Vagina (tissue), 2 donors: ENCODE results near the gene GRAMD2B. TPM values are rescaled to one million over a fixed set of nuclear protein-coding genes. Genes with fewer than 3 reads are reported as not detected.

ENCODE experiments used
- DNase-seq, 2 donors: peaks; one replicate each; pipeline ENCODE4 v3.0.0-alpha.2; 2017; ENCODE audit errors: extremely low spot score in 2 of 2
- H3K27ac ChIP-seq: fragments of 200-600 bp; sonication (generic); one replicate; pipeline ENCODE4 v1.5.1; 2019
- H3K27me3 ChIP-seq: fragments of 200-600 bp; sonication (generic); one replicate; pipeline ENCODE4 v1.5.1; 2019
- H3K36me3 ChIP-seq, 2 donors: fragments of 200-600 bp; sonication (generic); one replicate each; pipeline ENCODE4 v1.5.1; 2017 to 2019
- H3K4me1 ChIP-seq: fragments of 200-600 bp; sonication (generic); one replicate; pipeline ENCODE4 v1.5.1; 2019
- H3K4me3 ChIP-seq, 2 donors: fragments of 200-600 bp; sonication (generic); 1 replicate in 1 of 2; 2 replicates in 1 of 2; pipeline ENCODE4 v1.5.1; 2016 to 2019
- H3K9me3 ChIP-seq: fragments of 200-600 bp; sonication (generic); one replicate; pipeline ENCODE4 v1.5.1; 2019
- CTCF ChIP-seq, 3 experiments: fragments of 450-650 bp in 2 of 3; fragments of 200-600 bp in 1 of 3; sonication (generic) in 1 of 3; IDR thresholded peaks; one replicate each; pipeline ENCODE4 v1.5.1; 2017 to 2019; ENCODE audit warnings: antibody characterized with exemption in 3 of 3, mild to moderate bottlenecking in 2 of 3, moderate library complexity in 2 of 3
- POLR2A ChIP-seq, 2 donors: fragments of 450-650 bp; IDR thresholded peaks; one replicate each; pipeline ENCODE4 v1.6.1; 2017; ENCODE audit warnings: antibody characterized with exemption in 2 of 2, mild to moderate bottlenecking in 2 of 2, moderate library complexity in 2 of 2
- POLR2AphosphoS5 ChIP-seq, 2 donors: sonication (generic); formaldehyde crosslinking; IDR thresholded peaks; one replicate each; pipeline ENCODE4 v1.9.0; 2017; ENCODE audit warnings: antibody characterized with exemption in 2 of 2, mild to moderate bottlenecking in 2 of 2, low read depth in 1 of 2; ENCODE audit not compliant: insufficient read depth in 1 of 2
- intact Hi-C: fragments of 100-400 bp; cut with DNase I; formaldehyde crosslinking; loops from one replicate; pipeline ENCODE4 v1.15.1; 2023
- total RNA-seq: library from RNA; depleted of rRNA; stranded (reverse); fragments of >200 nt; gene quantifications from one replicate; pipeline ENCODE4 v1.2.3, GENCODE V29; 2016

GRAMD2B gene
- total RNA-seq, 1 donor from 2014 or later: 76.9 TPM

GRCh38 chr5:126538579-126538978 lies 115.4 kb downstream of the GRAMD2B start:
- no peaks in the 10 kb centered on the region for H3K27me3 ChIP-seq
- peak in 1 of 2 donors; percentile 25 for DNase-seq
- intact Hi-C loops: loop anchor here (5.0 kb wide), 1 partner anchor 181 kb away; no protein-coding TSS in a partner anchor
- no peak for TF ChIP-seq CTCF (IDR thresholded peaks at IDR 0.05)
- TF ChIP-seq POLR2A (IDR thresholded peaks at IDR 0.05): no peak
- TF ChIP-seq POLR2AphosphoS5 (IDR thresholded peaks at IDR 0.05; ENCODE audit: insufficient read depth in 1 of 2, low read depth in 1 of 2): no peak
- no peaks in the 10 kb centered on the region for H3K36me3 ChIP-seq
- peak overlapping the region; percentile 45 for H3K27ac ChIP-seq
- H3K4me3 ChIP-seq: no peak overlapping the region
- peaks cover 8% of the 10 kb centered on the region for H3K4me1 ChIP-seq
- no peaks in the 10 kb centered on the region for H3K9me3 ChIP-seq

GRCh38 chr5:126540631-126541030 lies 117.4 kb downstream of the GRAMD2B start:
- intact Hi-C loops: no loop called here
- H3K4me3 ChIP-seq: no peak overlapping the region
- no peak overlapping the region for H3K27ac ChIP-seq
- TF ChIP-seq POLR2A (IDR thresholded peaks at IDR 0.05): no peak
- no peak for TF ChIP-seq CTCF (IDR thresholded peaks at IDR 0.05)
- no peak for TF ChIP-seq POLR2AphosphoS5 (IDR thresholded peaks at IDR 0.05; ENCODE audit: insufficient read depth in 1 of 2, low read depth in 1 of 2)
- no peaks in the 10 kb centered on the region for H3K9me3 ChIP-seq
- H3K27me3 ChIP-seq: no peaks in the 10 kb centered on the region
- DNase-seq: peak in 1 of 2 donors; percentile 47
- peaks cover 8% of the 10 kb centered on the region for H3K4me1 ChIP-seq
- peaks cover 0 to 15% of the 10 kb centered on the region in 2 donors for H3K36me3 ChIP-seq

GRCh38 chr5:126542441-126542840 lies 119.2 kb downstream of the GRAMD2B start:
- Histone ChIP-seq H3K4me1 (peaks cover 8% of the 10 kb centered on the region), H3K27me3 (no peaks in the 10 kb centered on the region), H3K27ac (no peak overlapping the region), H3K9me3 (no peaks in the 10 kb centered on the region), H3K36me3 (peaks cover 0 to 27% of the 10 kb centered on the region in 2 donors), H3K4me3 (no peak overlapping the region)
- no peak for TF ChIP-seq CTCF (IDR thresholded peaks at IDR 0.05)
- TF ChIP-seq POLR2A (IDR thresholded peaks at IDR 0.05): no peak
- no peak for TF ChIP-seq POLR2AphosphoS5 (IDR thresholded peaks at IDR 0.05; ENCODE audit: insufficient read depth in 1 of 2, low read depth in 1 of 2)
- intact Hi-C loops: no loop called here
- DNase-seq: peak in 1 of 2 donors; percentile 58

GRCh38 chr5:126543009-126543408 lies 119.8 kb downstream of the GRAMD2B start:
- H3K27ac ChIP-seq: no peak overlapping the region
- H3K27me3 ChIP-seq: no peaks in the 10 kb centered on the region
- intact Hi-C loops: no loop called here
- peaks cover 0 to 33% of the 10 kb centered on the region in 2 donors for H3K36me3 ChIP-seq
- no peak for TF ChIP-seq POLR2A (IDR thresholded peaks at IDR 0.05)
- no peak for TF ChIP-seq CTCF (IDR thresholded peaks at IDR 0.05)
- no peak for TF ChIP-seq POLR2AphosphoS5 (IDR thresholded peaks at IDR 0.05; ENCODE audit: insufficient read depth in 1 of 2, low read depth in 1 of 2)
- no peak overlapping the region for H3K4me3 ChIP-seq
- H3K9me3 ChIP-seq: no peaks in the 10 kb centered on the region
- DNase-seq: no peak
- H3K4me1 ChIP-seq: peaks cover 8% of the 10 kb centered on the region

DNA sequence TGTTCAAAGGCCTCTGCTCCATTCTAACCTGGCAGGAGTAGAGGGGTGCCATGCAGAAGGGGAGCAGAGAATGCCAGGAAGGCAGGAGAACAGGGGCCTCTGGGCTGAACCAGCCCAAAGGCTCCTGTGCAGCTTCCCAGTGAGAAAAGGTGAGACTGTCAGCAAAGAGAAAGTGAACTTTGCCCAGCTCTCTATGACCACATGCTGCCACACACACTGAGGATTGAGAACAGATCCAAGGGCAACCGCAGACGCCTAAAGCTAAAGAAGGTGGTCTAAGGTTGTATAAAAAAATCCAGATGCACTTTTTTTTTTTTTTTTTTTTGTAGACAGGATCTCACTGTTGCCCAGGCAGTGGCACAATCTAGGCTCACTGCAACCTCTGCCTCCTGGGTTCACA lies 120.5 kb downstream of the GRAMD2B start:
- TF ChIP-seq CTCF (IDR thresholded peaks at IDR 0.05): no peak
- TF ChIP-seq POLR2A (IDR thresholded peaks at IDR 0.05): no peak
- TF ChIP-seq POLR2AphosphoS5 (IDR thresholded peaks at IDR 0.05; ENCODE audit: insufficient read depth in 1 of 2, low read depth in 1 of 2): no peak
- H3K4me3 ChIP-seq: no peak overlapping the region
- H3K27ac ChIP-seq: no peak overlapping the region
- H3K36me3 ChIP-seq: peaks cover 0 to 35% of the 10 kb centered on the region in 2 donors
- no peaks in the 10 kb centered on the region for H3K9me3 ChIP-seq
- H3K27me3 ChIP-seq: no peaks in the 10 kb centered on the region
- H3K4me1 ChIP-seq: peaks cover 4% of the 10 kb centered on the region
- DNase-seq: no peak
- intact Hi-C loops: no loop called here
